NB4 (cell line): Measurements from ENCODE around the gene RAB40C.

Source experiments
- DNase-seq: peaks from one replicate; pipeline ENCODE4 v3.0.0; 2010; ENCODE audit warnings: low read depth
- H3K4me3 ChIP-seq: one replicate; pipeline ENCODE4 v1.5.1; 2011; ENCODE audit warnings: mild to moderate bottlenecking, low read depth, low read length, moderate library complexity
- CTCF ChIP-seq: IDR thresholded peaks from one replicate; pipeline ENCODE4 v1.5.1; 2012; ENCODE audit warnings: low read depth, low read length
- MAX ChIP-seq: IDR thresholded peaks from 2 replicates; pipeline ENCODE4 v1.6.1; 2011; ENCODE audit warnings: low read depth, low read length
- MYC ChIP-seq: IDR thresholded peaks from 2 replicates; pipeline ENCODE4 v1.6.1; 2011; ENCODE audit warnings: low read depth, low read length
- POLR2A ChIP-seq: IDR thresholded peaks from 2 replicates; pipeline ENCODE4 v1.6.1; 2011; ENCODE audit warnings: mild to moderate bottlenecking; ENCODE audit not compliant: insufficient read length; ENCODE audit errors: extremely low read depth

The RAB40C gene

GRCh38 chr16:646679-647172 lies 56.9 kb downstream of the RAB40C start:
- no peak for TF ChIP-seq MYC
- no peak for TF ChIP-seq CTCF
- TF ChIP-seq MAX = no peak
- no peak for TF ChIP-seq POLR2A
- DNase-seq = no peak
- H3K4me3 ChIP-seq = no peak overlapping the region

- no peak for DNase-seq
- TF ChIP-seq MYC (no peak), MAX (no peak)
- H3K4me3 ChIP-seq = no peak overlapping the region
These were observed 57.5 kb downstream of the RAB40C start for GRCh38 chr16:647173-647902.

- no peak overlapping the region for H3K4me3 ChIP-seq
- DNase-seq = peak; percentile 34
- TF ChIP-seq MYC = no peak
- TF ChIP-seq CTCF = peak; percentile 18
- no peak for TF ChIP-seq POLR2A
- no peak for TF ChIP-seq MAX
These were observed 58.4 kb downstream of the RAB40C start for GRCh38 chr16:648071-648780.

- peak; percentile 90 for DNase-seq
- TF ChIP-seq MYC (peak; percentile 87), MAX (peak; percentile 98), POLR2A (peak; percentile 39), CTCF (no peak)
- H3K4me3 ChIP-seq = peak within 1 kb of the TSS; percentile 40
These were observed 59.1 kb downstream of the RAB40C start, which contains the start of gene WDR90 for GRCh38 chr16:648781-649589. Gene WDR90 (plus strand): TSS chr16:649365. CDS start chr16:649417, 52 bp downstream.

GRCh38 chr16:649631-650030 lies 59.8 kb downstream of the RAB40C start:
- no peak for TF ChIP-seq POLR2A
- no peak for TF ChIP-seq MAX
- TF ChIP-seq CTCF = no peak
- TF ChIP-seq MYC = no peak
- H3K4me3 ChIP-seq = peak overlapping the region; percentile 40
- DNase-seq = peak; percentile 36
